OCI-LY7 (cell line): ENCODE results near the gene XRN1. TPM values are rescaled to one million over a fixed set of nuclear protein-coding genes. Genes with fewer than 3 reads are reported as not detected.
"Not testable (repeated sequence)": the region's sequence is repeated elsewhere in the genome, so short reads cannot be mapped to it uniquely, and the experiment has no call there.

Experiments
- BruUV-seq: library from RNA; stranded (reverse); fragments of 400-500 nt; replicated peaks from 2 replicates; lab custom pipeline; 2021; lab: Mats Ljungman, UMichigan
- CTCF ChIA-PET: fragments of 300-600 bp; sonication (Branson Sonifier 250); formaldehyde crosslinking; loops from one replicate; lab custom pipeline; 2022; ENCODE audit warnings: antibody characterized with exemption; ENCODE audit not compliant: unreplicated experiment; lab: Charles Lee
- POLR2A ChIA-PET: fragments of 300-600 bp; sonication (Branson Sonifier 250); formaldehyde crosslinking; loops from one replicate; lab custom pipeline; 2022; ENCODE audit warnings: antibody characterized with exemption; lab: Charles Lee
- DNase-seq: peaks from one replicate; pipeline ENCODE4 v3.0.0-alpha.2; 2015; ENCODE audit warnings: low spot score
- H2AFZ ChIP-seq: fragments of 200-600 bp; sonication (generic), shearing (Covaris generic); 2 replicates; pipeline ENCODE4 v1.6.1; 2014; ENCODE audit warnings: mild to moderate bottlenecking, antibody characterized with exemption, low read length, moderate library complexity
- H3K27ac ChIP-seq: fragments of 200-600 bp; sonication (generic); 2 replicates; pipeline ENCODE4 v1.5.1; 2014; ENCODE audit warnings: mixed run types, low read depth, mild to moderate bottlenecking, moderate library complexity, low read length, inconsistent platforms; ENCODE audit not compliant: poor library complexity, severe bottlenecking
- H3K36me3 ChIP-seq: fragments of 200-600 bp; sonication (generic); 2 replicates; pipeline ENCODE4 v1.6.1; 2014; ENCODE audit warnings: mild to moderate bottlenecking, antibody characterized with exemption, low read length, moderate library complexity, mixed read lengths; ENCODE audit not compliant: insufficient read depth
- H3K4me1 ChIP-seq: fragments of 200-600 bp; sonication (generic); 2 replicates; pipeline ENCODE4 v1.5.1; 2014; ENCODE audit warnings: mild to moderate bottlenecking, low read length; ENCODE audit not compliant: insufficient read depth, poor library complexity, severe bottlenecking
- H3K4me2 ChIP-seq: fragments of 200-600 bp; sonication (generic); 2 replicates; pipeline ENCODE4 v1.6.1; 2014; ENCODE audit warnings: mild to moderate bottlenecking, low read length
- H3K4me3 ChIP-seq: fragments of 200-600 bp; sonication (generic); 2 replicates; pipeline ENCODE4 v1.5.1; 2014; ENCODE audit warnings: mild to moderate bottlenecking, low read depth, low read length; ENCODE audit not compliant: poor library complexity, severe bottlenecking
- H3K79me2 ChIP-seq: fragments of 200-600 bp; sonication (generic); 2 replicates; pipeline ENCODE4 v1.6.1; 2016; ENCODE audit warnings: low read depth, mild to moderate bottlenecking, low read length, moderate library complexity, mixed read lengths; ENCODE audit not compliant: insufficient read depth
- H3K9me2 ChIP-seq: fragments of 200-600 bp; sonication (generic); 2 replicates; pipeline ENCODE4 v1.6.1; 2016; ENCODE audit warnings: mild to moderate bottlenecking, low read length, mixed read lengths; ENCODE audit not compliant: insufficient read depth
- H3K9me3 ChIP-seq: fragments of 200-600 bp; sonication (generic); 2 replicates; pipeline ENCODE4 v1.6.1; 2014; ENCODE audit warnings: mild to moderate bottlenecking, mixed run types, low read length, mixed read lengths
- H4K20me1 ChIP-seq: fragments of 200-600 bp; sonication (generic); 2 replicates; pipeline ENCODE4 v1.6.1; 2014; ENCODE audit warnings: mild to moderate bottlenecking, antibody characterized with exemption, low read length, moderate library complexity, mixed read lengths; ENCODE audit not compliant: insufficient read depth
- EZH2phosphoT487 ChIP-seq: fragments of 200-600 bp; sonication (generic); IDR thresholded peaks from 2 replicates; pipeline ENCODE4 v1.6.1; 2018; ENCODE audit warnings: low read depth, borderline replicate concordance, mild to moderate bottlenecking, mixed run types, antibody characterized with exemption, low read length, moderate library complexity, mixed read lengths
- intact Hi-C: fragments of 100-400 bp; cut with micrococcal nuclease; formaldehyde crosslinking; loops from one replicate; pipeline ENCODE4 v1.10.0; 2022; ENCODE audit not compliant: unreplicated experiment
- total RNA-seq, 2 experiments: library from RNA; depleted of rRNA in 1 of 2; stranded (reverse); fragments of >200 nt in 1 of 2; shearing (Covaris generic) in 1 of 2; gene quantifications; 2 replicates each; pipeline ENCODE4 v1.2.3, GENCODE V29; 2014 to 2022
- TF ChIP-seq, protein P1 (sequence below): fragments of 200-600 bp; sonication (generic); conservative IDR thresholded peaks from 2 replicates; pipeline ENCODE4 v1.5.1; 2014; ENCODE audit warnings: mild to moderate bottlenecking, antibody characterized with exemption, low read length, moderate library complexity, mixed read lengths

The XRN1 gene
- total RNA-seq, 2 experiments from 2014 or later: 36.6 to 43.6 TPM

GRCh38 chr3:142385078-142385477 lies 62.8 kb downstream of the XRN1 start:
- ChIA-PET CTCF (no interaction called here), POLR2A (interaction anchor here (1.0 kb wide), 1 partner anchor 9 kb away, joined by 3 read pairs; no protein-coding TSS in a partner anchor)
- TF ChIP-seq EZH2phosphoT487: no peak
- TF ChIP-seq, protein P1, sequence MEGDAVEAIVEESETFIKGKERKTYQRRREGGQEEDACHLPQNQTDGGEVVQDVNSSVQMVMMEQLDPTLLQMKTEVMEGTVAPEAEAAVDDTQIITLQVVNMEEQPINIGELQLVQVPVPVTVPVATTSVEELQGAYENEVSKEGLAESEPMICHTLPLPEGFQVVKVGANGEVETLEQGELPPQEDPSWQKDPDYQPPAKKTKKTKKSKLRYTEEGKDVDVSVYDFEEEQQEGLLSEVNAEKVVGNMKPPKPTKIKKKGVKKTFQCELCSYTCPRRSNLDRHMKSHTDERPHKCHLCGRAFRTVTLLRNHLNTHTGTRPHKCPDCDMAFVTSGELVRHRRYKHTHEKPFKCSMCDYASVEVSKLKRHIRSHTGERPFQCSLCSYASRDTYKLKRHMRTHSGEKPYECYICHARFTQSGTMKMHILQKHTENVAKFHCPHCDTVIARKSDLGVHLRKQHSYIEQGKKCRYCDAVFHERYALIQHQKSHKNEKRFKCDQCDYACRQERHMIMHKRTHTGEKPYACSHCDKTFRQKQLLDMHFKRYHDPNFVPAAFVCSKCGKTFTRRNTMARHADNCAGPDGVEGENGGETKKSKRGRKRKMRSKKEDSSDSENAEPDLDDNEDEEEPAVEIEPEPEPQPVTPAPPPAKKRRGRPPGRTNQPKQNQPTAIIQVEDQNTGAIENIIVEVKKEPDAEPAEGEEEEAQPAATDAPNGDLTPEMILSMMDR: no peak
- Histone ChIP-seq H3K27ac (no peak overlapping the region), H3K4me3 (no peak overlapping the region), H4K20me1 (no peaks in the 10 kb centered on the region), H3K36me3 (peaks cover 41% of the 10 kb centered on the region), H3K79me2 (no peaks in the 10 kb centered on the region), H2AFZ (no peak overlapping the region), H3K9me3 (peaks cover 8% of the 10 kb centered on the region; the same call in 1 of the 2 replicates), H3K4me2 (no peak overlapping the region), H3K9me2 (no peaks in the 10 kb centered on the region), H3K4me1 (no peaks in the 10 kb centered on the region)
- intact Hi-C loops: no loop called here
- no peak for DNase-seq
- no TSS peak for BruUV-seq

DNA sequence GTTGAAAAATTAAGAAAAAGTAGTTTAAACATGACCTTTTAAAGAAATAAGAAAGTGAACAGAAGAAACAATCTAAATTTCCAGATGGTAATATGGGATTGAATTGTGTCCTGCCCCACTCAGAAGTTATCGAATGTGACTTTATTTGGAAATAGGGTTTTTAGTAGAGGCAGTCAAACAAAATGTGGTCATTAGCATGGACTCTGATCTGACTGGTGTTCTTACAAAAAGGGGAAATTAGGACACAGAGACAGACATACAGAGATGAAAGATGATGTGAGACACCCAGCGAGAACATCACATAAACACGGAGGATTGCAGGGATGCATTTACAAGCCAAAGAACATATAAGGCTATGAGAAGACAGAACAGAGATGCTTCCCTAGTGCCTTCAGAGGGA lies 73.2 kb downstream of the XRN1 start:
- intact Hi-C loops: no loop called here
- no TSS peak for BruUV-seq
- Histone ChIP-seq H4K20me1 (no peaks in the 10 kb centered on the region), H3K9me3 (no peaks in the 10 kb centered on the region), H2AFZ (no peak overlapping the region), H3K9me2 (no peaks in the 10 kb centered on the region), H3K4me1 (no peaks in the 10 kb centered on the region), H3K36me3 (peaks cover 24% of the 10 kb centered on the region), H3K4me3 (no peak overlapping the region), H3K79me2 (no peaks in the 10 kb centered on the region), H3K27ac (no peak overlapping the region), H3K4me2 (no peak overlapping the region)
- CTCF ChIA-PET: no interaction called here
- POLR2A ChIA-PET: interaction anchor here (0.8 kb wide), 1 partner anchor 11 kb away, joined by 3 read pairs; no protein-coding TSS in a partner anchor
- no peak for TF ChIP-seq EZH2phosphoT487
- TF ChIP-seq, protein P1: no peak
- DNase-seq: no peak

DNA sequence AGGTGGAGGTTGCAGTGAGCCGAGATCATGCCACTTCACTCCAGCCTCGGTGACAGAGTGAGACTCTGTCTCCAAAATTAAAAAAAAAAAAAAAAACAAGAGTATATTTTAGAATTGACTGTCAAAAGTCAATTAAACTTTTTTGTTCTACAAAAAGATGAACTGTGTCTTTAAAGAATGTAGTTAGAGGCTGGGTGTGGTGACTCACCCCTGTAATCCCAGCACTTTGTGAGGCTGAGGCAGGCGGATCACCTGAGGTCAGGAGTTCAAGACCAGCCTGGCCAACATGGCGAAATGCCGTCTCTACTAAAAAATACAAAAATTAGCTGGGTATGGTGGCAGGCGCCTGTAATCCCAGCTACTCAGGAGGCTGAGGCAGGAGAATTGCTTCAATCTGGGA lies 78.3 kb downstream of the XRN1 start:
- peaks cover 14% of the 10 kb centered on the region for H3K36me3 ChIP-seq
- DNase-seq, H3K9me2 ChIP-seq, H3K9me3 ChIP-seq, BruUV-seq, H3K4me3 ChIP-seq, CTCF ChIA-PET, H3K4me2 ChIP-seq, H4K20me1 ChIP-seq, H3K79me2 ChIP-seq, intact Hi-C loops, H3K27ac ChIP-seq, H3K4me1 ChIP-seq, H2AFZ ChIP-seq: not testable (repeated sequence)
- POLR2A ChIA-PET: interaction anchor here (0.7 to 1.0 kb wide), 4 partner anchors 211 to 1173 kb away, joined by 3 to 4 read pairs (median 4); no protein-coding TSS in a partner anchor
